OCI-LY1 (cell line): Measurements from ENCODE around the gene LRRC4B.

ENCODE experiments used
- H2AFZ ChIP-seq: fragments of 200-600 bp; sonication (generic), shearing (Covaris generic); 2 replicates; pipeline ENCODE4 v1.6.0; 2014; ENCODE audit warnings: antibody characterized with exemption, mild to moderate bottlenecking, low read length
- H3F3A ChIP-seq: fragments of 200-600 bp; sonication (generic), shearing (Covaris generic); 2 replicates; pipeline ENCODE4 v1.6.0; 2014; ENCODE audit warnings: mild to moderate bottlenecking, antibody characterized with exemption, low read length, moderate library complexity; ENCODE audit not compliant: insufficient read depth
- H3K27ac ChIP-seq: fragments of 200-600 bp; sonication (generic); 2 replicates; pipeline ENCODE4 v1.5.1; 2014; ENCODE audit warnings: low read length, mixed run types, mild to moderate bottlenecking, low read depth; ENCODE audit not compliant: poor library complexity, severe bottlenecking
- H3K27me3 ChIP-seq: fragments of 200-600 bp; sonication (generic); 2 replicates; pipeline ENCODE4 v1.6.0; 2014; ENCODE audit warnings: antibody characterized with exemption, mild to moderate bottlenecking, low read length, moderate library complexity; ENCODE audit not compliant: insufficient read depth
- H3K36me3 ChIP-seq: fragments of 200-600 bp; sonication (generic); 2 replicates; pipeline ENCODE4 v1.6.1; 2014; ENCODE audit warnings: mild to moderate bottlenecking, antibody characterized with exemption, low read length, moderate library complexity, mixed read lengths; ENCODE audit not compliant: insufficient read depth
- H3K4me1 ChIP-seq: fragments of 200-600 bp; sonication (generic); 2 replicates; pipeline ENCODE4 v1.5.1; 2014; ENCODE audit warnings: mild to moderate bottlenecking, low read length, moderate library complexity; ENCODE audit not compliant: insufficient read depth, severe bottlenecking
- H3K4me2 ChIP-seq: fragments of 200-600 bp; sonication (generic), shearing (Covaris generic); 2 replicates; pipeline ENCODE4 v1.6.1; 2014; ENCODE audit warnings: low read length
- H3K4me3 ChIP-seq: fragments of 200-600 bp; sonication (generic); 2 replicates; pipeline ENCODE4 v1.5.1; 2014; ENCODE audit warnings: low read length, low read depth, mild to moderate bottlenecking, mixed read lengths; ENCODE audit not compliant: poor library complexity, severe bottlenecking
- H3K79me2 ChIP-seq: fragments of 200-600 bp; shearing (Covaris generic); 2 replicates; pipeline ENCODE4 v1.6.1; 2016; ENCODE audit warnings: mixed run types, low read length, mixed read lengths; ENCODE audit not compliant: insufficient read depth
- H3K9ac ChIP-seq: fragments of 200-600 bp; sonication (generic), shearing (Covaris generic); 2 replicates; pipeline ENCODE4 v1.6.1; 2014; ENCODE audit warnings: mild to moderate bottlenecking, low read length, mixed read lengths
- H3K9me2 ChIP-seq: fragments of 200-600 bp; sonication (generic), shearing (Covaris generic); 2 replicates; pipeline ENCODE4 v1.6.1; 2014; ENCODE audit warnings: low read depth, mild to moderate bottlenecking, low read length, mixed read lengths
- H3K9me3 ChIP-seq: fragments of 200-600 bp; shearing (Covaris generic); 2 replicates; pipeline ENCODE4 v1.6.1; 2014; ENCODE audit warnings: low read length, mixed read lengths
- H4K20me1 ChIP-seq: fragments of 200-600 bp; sonication (generic), shearing (Covaris generic); 2 replicates; pipeline ENCODE4 v1.6.0; 2016; ENCODE audit warnings: mild to moderate bottlenecking, low read length; ENCODE audit not compliant: insufficient read depth
- CTCF ChIP-seq: fragments of 200-600 bp; sonication (generic), shearing (Covaris generic); IDR thresholded peaks from 2 replicates; pipeline ENCODE4 v1.5.1; 2017; ENCODE audit warnings: mild to moderate bottlenecking, antibody characterized with exemption, low read length, moderate library complexity, mixed read lengths
- EZH2 ChIP-seq: fragments of 200-600 bp; sonication (generic), shearing (Covaris generic); IDR thresholded peaks from 2 replicates; pipeline ENCODE4 v1.8.0; 2017; ENCODE audit warnings: borderline replicate concordance, mixed run types, mild to moderate bottlenecking, antibody characterized with exemption, low read length, moderate library complexity, mixed read lengths

LRRC4B gene

GRCh38 chr19:50498219-50499056, 69.8 kb downstream of the LRRC4B start:
- H3K79me2 ChIP-seq, result no peaks in the 10 kb centered on the region
- H3K27me3 ChIP-seq, result no peaks in the 10 kb centered on the region; the same call in 1 of the 2 replicates
- H4K20me1 ChIP-seq, result no peaks in the 10 kb centered on the region

GRCh38 chr19:50497022-50497405, 71.2 kb downstream of the LRRC4B start:
- Histone ChIP-seq H3K9me3 (no peaks in the 10 kb centered on the region), H3K27me3 (no peaks in the 10 kb centered on the region; the same call in 1 of the 2 replicates), H3K27ac (no peak overlapping the region), H3K9ac (no peak overlapping the region), H3K4me1 (no peaks in the 10 kb centered on the region), H3K9me2 (no peaks in the 10 kb centered on the region), H3K36me3 (no peaks in the 10 kb centered on the region), H3K4me3 (no peak overlapping the region), H2AFZ (no peak overlapping the region), H3K79me2 (no peaks in the 10 kb centered on the region), H3K4me2 (no peak overlapping the region), H4K20me1 (no peaks in the 10 kb centered on the region), H3F3A (no peaks in the 10 kb centered on the region)
- TF ChIP-seq CTCF (no peak), EZH2 (no peak)

More at GRCh38 chr19:50498219-50499056, 69.8 kb downstream of the LRRC4B start:
- H3K4me2 ChIP-seq, result no peak overlapping the region
- TF ChIP-seq EZH2 (no peak), CTCF (no peak)
- no peak overlapping the region for H3K4me3 ChIP-seq
- H3K27ac ChIP-seq, result no peak overlapping the region
- no peak overlapping the region for H3K9ac ChIP-seq
- no peaks in the 10 kb centered on the region for H3K9me3 ChIP-seq
- H3K4me1 ChIP-seq, result no peaks in the 10 kb centered on the region
- no peaks in the 10 kb centered on the region for H3F3A ChIP-seq
- no peaks in the 10 kb centered on the region for H3K9me2 ChIP-seq
- no peaks in the 10 kb centered on the region for H3K36me3 ChIP-seq
- no peak overlapping the region for H2AFZ ChIP-seq

- no peak for TF ChIP-seq CTCF
- TF ChIP-seq EZH2, result no peak
- no peaks in the 10 kb centered on the region for H3K4me1 ChIP-seq
- H3K9me3 ChIP-seq, result no peaks in the 10 kb centered on the region
- H3K9me2 ChIP-seq, result no peaks in the 10 kb centered on the region
- H3K4me2 ChIP-seq, result no peak overlapping the region
- H3K9ac ChIP-seq, result no peak overlapping the region
- H3K79me2 ChIP-seq, result no peaks in the 10 kb centered on the region
- H3K36me3 ChIP-seq, result no peaks in the 10 kb centered on the region
- no peak overlapping the region for H3K4me3 ChIP-seq
- no peaks in the 10 kb centered on the region for H3F3A ChIP-seq
- H2AFZ ChIP-seq, result no peak overlapping the region
- H3K27me3 ChIP-seq, result no peaks in the 10 kb centered on the region; the same call in 1 of the 2 replicates
- H4K20me1 ChIP-seq, result no peaks in the 10 kb centered on the region
- H3K27ac ChIP-seq, result no peak overlapping the region
Measured at GRCh38 chr19:50496189-50497021, 71.8 kb downstream of the LRRC4B start.
